HCT116 (cell line): ENCODE measurements around the gene LIPI. TPM values are rescaled to one million over a fixed set of nuclear protein-coding genes. Genes with fewer than 3 reads are reported as not detected.
A peak's percentile ranks its signal among the peaks of the same experiment; 100 is the strongest.

Experiments
- ATAC-seq: fragments of 200-7000 bp; cut with Tn5 transposase; 2 replicates; pipeline ENCODE4 v1.9.1; 2020; ENCODE audit warnings: mild to moderate bottlenecking, moderate library complexity
- BruUV-seq: library from RNA; stranded (reverse); fragments of 400-500 nt; replicated peaks from 2 replicates; lab custom pipeline; 2021; lab: Mats Ljungman, UMichigan
- CTCF ChIA-PET: fragments of 300-600 bp; sonication (Branson Sonifier 250); formaldehyde crosslinking; loops from one replicate; lab custom pipeline; 2021; ENCODE audit warnings: antibody characterized with exemption; lab: Charles Lee
- POLR2A ChIA-PET: fragments of 300-600, 350-600 bp; sonication (Branson Sonifier 250); formaldehyde crosslinking; loops from one replicate; lab custom pipeline; 2021; ENCODE audit warnings: antibody characterized with exemption; lab: Charles Lee
- RAD21 ChIA-PET, 2 experiments: fragments of 300-600 bp; sonication (Branson Sonifier 250); formaldehyde crosslinking; loops; one replicate each; lab custom pipeline; 2023; ENCODE audit warnings: low total read pairs in 2 of 2; ENCODE audit not compliant: uncharacterized antibody in 2 of 2, unreplicated experiment in 2 of 2, low non-redundant PET in 1 of 2; lab: Charles Lee
- DNase-seq: peaks from one replicate; pipeline ENCODE4 v3.0.0-alpha.2; 2010; ENCODE audit warnings: low read depth, low spot score
- H2AFZ ChIP-seq: fragments of 200-600 bp; shearing (Covaris generic), sonication (generic); 2 replicates; pipeline ENCODE4 v1.6.1; 2017; ENCODE audit warnings: low read depth, mixed run types, mixed read lengths, antibody characterized with exemption, low read length; ENCODE audit not compliant: poor library complexity, severe bottlenecking
- H3K27ac ChIP-seq: 2 replicates; pipeline ENCODE4 v1.5.1; 2012; ENCODE audit warnings: low read depth, low read length
- H3K27me3 ChIP-seq: fragments of 200-600 bp; sonication (generic); 2 replicates; pipeline ENCODE4 v1.6.1; 2016; ENCODE audit warnings: mixed run types, low read length, mixed read lengths; ENCODE audit not compliant: insufficient read depth
- H3K36me3 ChIP-seq, 2 experiments: fragments of 200-500 bp in 1 of 2; fragments of 200-600 bp in 1 of 2; sonication (Bioruptor generic) in 1 of 2; sonication (generic) in 1 of 2; 2 replicates each; pipeline versions ENCODE4 v1.5.1 to v1.6.1; 2014 to 2016; ENCODE audit warnings: low read length in 2 of 2, inconsistent platforms in 1 of 2, mixed read lengths in 1 of 2, mixed run types in 1 of 2; ENCODE audit not compliant: insufficient read depth in 2 of 2, control insufficient read depth in 1 of 2
- H3K4me1 ChIP-seq, 2 experiments: fragments of 200-600 bp in 1 of 2; sonication (generic) in 1 of 2; 2 replicates each; pipeline versions ENCODE4 v1.5.1 to v1.6.1; 2012 to 2017; ENCODE audit warnings: low read length in 2 of 2, inconsistent platforms in 1 of 2, mild to moderate bottlenecking in 1 of 2, mixed read lengths in 1 of 2, mixed run types in 1 of 2, moderate library complexity in 1 of 2; ENCODE audit not compliant: insufficient read depth in 2 of 2, control insufficient read depth in 1 of 2
- H3K4me2 ChIP-seq: fragments of 200-600 bp; sonication (generic); 2 replicates; pipeline ENCODE4 v1.6.1; 2017; ENCODE audit warnings: mixed run types, low read length, mixed read lengths
- H3K4me3 ChIP-seq, 2 experiments: fragments of 200-600 bp in 1 of 2; sonication (generic) in 1 of 2; replicated peaks in 1 of 2; 2 replicates each; pipeline ENCODE4 v1.5.1; 2011 to 2016; ENCODE audit warnings: low read length in 2 of 2, control low read depth in 1 of 2, low read depth in 1 of 2, mild to moderate bottlenecking in 1 of 2, mixed read lengths in 1 of 2, mixed run types in 1 of 2
- H3K79me2 ChIP-seq: fragments of 200-600 bp; sonication (generic); 2 replicates; pipeline ENCODE4 v1.6.1; 2017; ENCODE audit warnings: mild to moderate bottlenecking, mixed run types, low read length, moderate library complexity, mixed read lengths; ENCODE audit not compliant: insufficient read depth
- H3K9ac ChIP-seq: fragments of 200-600 bp; sonication (generic); 2 replicates; pipeline ENCODE4 v1.6.1; 2016; ENCODE audit warnings: low read length, mixed read lengths
- H3K9me2 ChIP-seq: fragments of 200-600 bp; sonication (generic), shearing (Covaris generic); 2 replicates; pipeline ENCODE4 v1.6.1; 2017; ENCODE audit warnings: mixed run types, mild to moderate bottlenecking, moderate library complexity; ENCODE audit not compliant: insufficient read depth
- H3K9me3 ChIP-seq, 2 experiments: fragments of 200-500 bp in 1 of 2; fragments of 200-600 bp in 1 of 2; sonication (Bioruptor generic) in 1 of 2; sonication (generic) in 1 of 2; 2 replicates each; pipeline ENCODE4 v1.6.1; 2014 to 2017; ENCODE audit warnings: low read length in 2 of 2, mixed read lengths in 2 of 2, inconsistent platforms in 1 of 2, low read depth in 1 of 2, mild to moderate bottlenecking in 1 of 2, mixed run types in 1 of 2, moderate library complexity in 1 of 2; ENCODE audit not compliant: control insufficient read depth in 1 of 2, insufficient read depth in 1 of 2
- H4K20me1 ChIP-seq: fragments of 200-600 bp; sonication (generic), shearing (Covaris generic); 2 replicates; pipeline ENCODE4 v1.6.1; 2017; ENCODE audit warnings: mixed run types, mild to moderate bottlenecking, moderate library complexity; ENCODE audit not compliant: insufficient read depth
- CBX3 ChIP-seq: IDR thresholded peaks from 2 replicates; pipeline ENCODE4 v1.6.1; 2012; ENCODE audit warnings: low read depth
- EZH2phosphoT487 ChIP-seq: fragments of 200-600 bp; IDR thresholded peaks from 2 replicates; pipeline ENCODE4 v1.6.1; 2018; ENCODE audit warnings: antibody characterized with exemption, borderline replicate concordance
- POLR2A ChIP-seq: IDR thresholded peaks from 2 replicates; pipeline ENCODE4 v1.7.0; 2011; ENCODE audit warnings: borderline replicate concordance; ENCODE audit not compliant: insufficient read depth, insufficient read length; ENCODE audit errors: extremely low read depth
- RAD21 ChIP-seq: IDR thresholded peaks from 2 replicates; pipeline ENCODE4 v1.6.1; 2012; ENCODE audit warnings: low read depth, mild to moderate bottlenecking
- SP1 ChIP-seq: IDR thresholded peaks from 2 replicates; pipeline ENCODE4 v1.6.1; 2012; ENCODE audit warnings: low read depth
- SRF ChIP-seq: IDR thresholded peaks from 2 replicates; pipeline ENCODE4 v1.6.1; 2012; ENCODE audit warnings: low read depth
- ZNF274 ChIP-seq: fragments of 200-500 bp; sonication (Bioruptor generic); IDR thresholded peaks from 2 replicates; pipeline ENCODE4 v1.6.1; 2014; ENCODE audit warnings: mild to moderate bottlenecking, low read depth, low read length, inconsistent platforms
- intact Hi-C: fragments of 100-400 bp; cut with micrococcal nuclease; formaldehyde crosslinking; loops from 2 replicates; pipeline ENCODE4 v1.10.0; 2022
- total RNA-seq: library from RNA; stranded (reverse); gene quantifications from one replicate; pipeline ENCODE4 v1.2.1, GENCODE V29; 2021; ENCODE audit not compliant: unreplicated experiment
- TF ChIP-seq, protein P1 (sequence below), 3 experiments: fragments of 200-600 bp in 1 of 3; sonication (generic) in 1 of 3; IDR thresholded peaks in 2 of 3; conservative IDR thresholded peaks in 1 of 3; 2 replicates each; pipeline ENCODE4 v1.5.1; 2012 to 2017; ENCODE audit warnings: low read depth in 2 of 3, low read length in 2 of 3, antibody characterized with exemption in 1 of 3, borderline replicate concordance in 1 of 3, control low read depth in 1 of 3, mild to moderate bottlenecking in 1 of 3, mixed read lengths in 1 of 3, mixed run types in 1 of 3, moderate library complexity in 1 of 3; ENCODE audit not compliant: insufficient read depth in 1 of 3

Gene LIPI
- total RNA-seq, 1 experiment from 2014 or later, result not detected

DNA sequence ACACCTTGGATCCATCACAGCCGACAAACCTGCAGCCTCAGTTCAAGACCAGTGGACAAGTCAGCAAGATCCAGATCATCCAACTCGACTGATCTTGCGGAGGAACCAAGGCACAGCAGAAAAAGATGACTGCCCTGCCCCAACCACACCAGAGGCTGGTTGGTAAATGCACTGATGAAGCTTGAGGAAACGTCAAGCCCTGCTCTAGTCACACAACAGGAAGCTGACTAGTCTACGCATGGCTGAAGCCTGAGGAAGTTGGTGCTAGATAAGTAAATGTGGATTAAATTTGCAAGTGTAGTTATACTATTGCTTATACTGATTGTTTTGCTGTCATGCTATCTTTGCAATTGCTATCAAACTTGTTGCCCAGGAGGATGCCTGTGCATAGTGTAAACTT lies 89.0 kb downstream of the LIPI start:
- H4K20me1 ChIP-seq, result no peaks in the 10 kb centered on the region
- H3K79me2 ChIP-seq, result no peaks in the 10 kb centered on the region
- H3K9me3 ChIP-seq, result peaks cover 7 to 22% of the 10 kb centered on the region in 2 experiments; a peak in 2 of 4 replicates
- no peak overlapping the region for H2AFZ ChIP-seq
- H3K36me3 ChIP-seq, result no peaks in the 10 kb centered on the region
- CTCF ChIA-PET, result no interaction called here
- POLR2A ChIA-PET, result no interaction called here
- RAD21 ChIA-PET, result no interaction called here
- H3K27ac ChIP-seq, result no peak overlapping the region
- intact Hi-C loops, result no loop called here
- no peak overlapping the region for H3K4me3 ChIP-seq
- H3K9ac ChIP-seq, result no peak overlapping the region
- H3K27me3 ChIP-seq, result no peaks in the 10 kb centered on the region
- no peak overlapping the region for H3K4me2 ChIP-seq
- no peak for ATAC-seq
- no TSS peak for BruUV-seq
- no peaks in the 10 kb centered on the region for H3K4me1 ChIP-seq
- DNase-seq, result no peak
- TF ChIP-seq SRF (no peak), CBX3 (no peak), EZH2phosphoT487 (no peak), POLR2A (no peak), ZNF274 (no peak), SP1 (no peak)
- no peaks in the 10 kb centered on the region for H3K9me2 ChIP-seq

DNA sequence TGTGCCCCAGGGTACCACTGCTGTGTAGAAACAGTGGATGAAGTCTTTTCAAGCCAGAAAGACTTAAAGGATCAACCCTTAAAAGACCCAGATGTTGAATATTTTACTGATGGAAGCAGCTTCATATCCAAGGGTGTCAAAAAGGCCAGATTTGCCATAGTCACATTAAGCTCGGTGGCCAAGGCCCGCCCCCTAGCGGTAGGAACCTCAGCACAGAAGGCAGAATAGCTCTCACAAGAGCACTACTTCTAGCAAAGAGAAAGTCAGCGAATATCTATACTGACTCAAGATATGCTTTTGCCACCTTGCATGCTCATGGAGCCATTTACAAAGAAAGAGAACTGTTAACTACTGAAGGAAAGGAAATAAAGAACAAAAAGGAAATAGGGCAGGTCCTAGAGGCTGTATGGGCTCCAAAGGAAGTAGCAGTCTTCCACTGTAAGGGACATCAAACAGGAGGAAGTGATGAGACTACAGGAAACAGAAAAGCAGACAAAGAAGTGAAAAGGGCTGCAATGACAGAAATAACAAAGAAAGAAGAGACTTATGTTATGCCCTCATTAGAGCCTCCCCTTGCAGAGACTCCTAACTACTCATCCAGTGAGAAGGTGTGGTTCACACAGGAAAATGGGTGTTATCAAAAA lies 90.5 kb downstream of the LIPI start:
- ATAC-seq (no peak), DNase-seq (no peak)
- Histone ChIP-seq H3K79me2 (no peaks in the 10 kb centered on the region), H2AFZ (no peak overlapping the region), H3K9me2 (no peaks in the 10 kb centered on the region), H3K27me3 (no peaks in the 10 kb centered on the region), H3K27ac (no peak overlapping the region), H3K4me1 (no peaks in the 10 kb centered on the region), H3K4me2 (no peak overlapping the region), H3K36me3 (no peaks in the 10 kb centered on the region), H3K9me3 (peaks cover 4 to 32% of the 10 kb centered on the region in 2 experiments; a peak in 2 of 4 replicates), H4K20me1 (no peaks in the 10 kb centered on the region), H3K4me3 (no peak overlapping the region), H3K9ac (no peak overlapping the region)
- ChIA-PET POLR2A (no interaction called here), CTCF (no interaction called here), RAD21 (no interaction called here)
- TF ChIP-seq RAD21, result no peak
- TF ChIP-seq, protein P1, sequence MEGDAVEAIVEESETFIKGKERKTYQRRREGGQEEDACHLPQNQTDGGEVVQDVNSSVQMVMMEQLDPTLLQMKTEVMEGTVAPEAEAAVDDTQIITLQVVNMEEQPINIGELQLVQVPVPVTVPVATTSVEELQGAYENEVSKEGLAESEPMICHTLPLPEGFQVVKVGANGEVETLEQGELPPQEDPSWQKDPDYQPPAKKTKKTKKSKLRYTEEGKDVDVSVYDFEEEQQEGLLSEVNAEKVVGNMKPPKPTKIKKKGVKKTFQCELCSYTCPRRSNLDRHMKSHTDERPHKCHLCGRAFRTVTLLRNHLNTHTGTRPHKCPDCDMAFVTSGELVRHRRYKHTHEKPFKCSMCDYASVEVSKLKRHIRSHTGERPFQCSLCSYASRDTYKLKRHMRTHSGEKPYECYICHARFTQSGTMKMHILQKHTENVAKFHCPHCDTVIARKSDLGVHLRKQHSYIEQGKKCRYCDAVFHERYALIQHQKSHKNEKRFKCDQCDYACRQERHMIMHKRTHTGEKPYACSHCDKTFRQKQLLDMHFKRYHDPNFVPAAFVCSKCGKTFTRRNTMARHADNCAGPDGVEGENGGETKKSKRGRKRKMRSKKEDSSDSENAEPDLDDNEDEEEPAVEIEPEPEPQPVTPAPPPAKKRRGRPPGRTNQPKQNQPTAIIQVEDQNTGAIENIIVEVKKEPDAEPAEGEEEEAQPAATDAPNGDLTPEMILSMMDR (IDR thresholded peaks at IDR 0.05 in 2 of 3, conservative IDR thresholded peaks at IDR 0.05 in 1 of 3; ENCODE audit: borderline replicate concordance in 1 of 3, insufficient read depth in 1 of 3, low read depth in 2 of 3, low read length in 2 of 3), result peak in 2 of 3 experiments; percentile 37 to 40; a peak in 4 of 6 replicates
- intact Hi-C loops, result no loop called here
- no TSS peak for BruUV-seq
